Mesodermal cell (in vitro differentiated cells): Measurements from ENCODE around the gene POC5. TPM values are rescaled to one million over a fixed set of nuclear protein-coding genes. Genes with fewer than 3 reads are reported as not detected.
"Not testable (repeated sequence)": the region's sequence is repeated elsewhere in the genome, so short reads cannot be mapped to it uniquely, and the experiment has no call there.

Experiments used
- H3K27ac ChIP-seq: 2 replicates; pipeline ENCODE4 v1.7.0; 2013; ENCODE audit warnings: mild to moderate bottlenecking, low read depth, low read length, moderate library complexity; ENCODE audit not compliant: severe bottlenecking
- H3K36me3 ChIP-seq: 2 replicates; pipeline ENCODE4 v1.7.1; 2013; ENCODE audit warnings: mild to moderate bottlenecking, low read length, moderate library complexity; ENCODE audit not compliant: control insufficient read depth, insufficient read depth
- H3K4me1 ChIP-seq: one replicate; pipeline ENCODE4 v1.7.1; 2013; ENCODE audit warnings: mild to moderate bottlenecking, low read length; ENCODE audit not compliant: insufficient read depth, control insufficient read depth, poor library complexity, severe bottlenecking
- H3K4me3 ChIP-seq: 2 replicates; pipeline ENCODE4 v1.7.0; 2013; ENCODE audit warnings: low read length, control low read depth, mild to moderate bottlenecking; ENCODE audit not compliant: insufficient read depth, poor library complexity, severe bottlenecking; ENCODE audit errors: extremely low read depth
- H3K9me3 ChIP-seq: 2 replicates; pipeline ENCODE4 v1.7.1; 2013; ENCODE audit warnings: mild to moderate bottlenecking, low read length, moderate library complexity; ENCODE audit not compliant: control insufficient read depth
- WGBS, 2 experiments: methylation state at CpG; one replicate each; pipeline ENCODE4 v1.1.5; 2013; ENCODE audit warnings: missing lambda C conversion rate in 2 of 2; ENCODE audit not compliant: insufficient coverage in 2 of 2; 5-methylcytosine and 5-hydroxymethylcytosine counted together
- polyA plus RNA-seq, 2 experiments: library from polyadenylated mRNA; stranded (reverse); fragments of 50-300 nt; gene quantifications; one replicate each; pipeline ENCODE4 v1.2.3, GENCODE V29; 2013

POC5 gene, protein sequence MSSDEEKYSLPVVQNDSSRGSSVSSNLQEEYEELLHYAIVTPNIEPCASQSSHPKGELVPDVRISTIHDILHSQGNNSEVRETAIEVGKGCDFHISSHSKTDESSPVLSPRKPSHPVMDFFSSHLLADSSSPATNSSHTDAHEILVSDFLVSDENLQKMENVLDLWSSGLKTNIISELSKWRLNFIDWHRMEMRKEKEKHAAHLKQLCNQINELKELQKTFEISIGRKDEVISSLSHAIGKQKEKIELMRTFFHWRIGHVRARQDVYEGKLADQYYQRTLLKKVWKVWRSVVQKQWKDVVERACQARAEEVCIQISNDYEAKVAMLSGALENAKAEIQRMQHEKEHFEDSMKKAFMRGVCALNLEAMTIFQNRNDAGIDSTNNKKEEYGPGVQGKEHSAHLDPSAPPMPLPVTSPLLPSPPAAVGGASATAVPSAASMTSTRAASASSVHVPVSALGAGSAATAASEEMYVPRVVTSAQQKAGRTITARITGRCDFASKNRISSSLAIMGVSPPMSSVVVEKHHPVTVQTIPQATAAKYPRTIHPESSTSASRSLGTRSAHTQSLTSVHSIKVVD
- 16.5 TPM for polyA plus RNA-seq (2013, experiment 1 of 2)
- polyA plus RNA-seq (2013, experiment 2 of 2): 17.7 TPM

DNA sequence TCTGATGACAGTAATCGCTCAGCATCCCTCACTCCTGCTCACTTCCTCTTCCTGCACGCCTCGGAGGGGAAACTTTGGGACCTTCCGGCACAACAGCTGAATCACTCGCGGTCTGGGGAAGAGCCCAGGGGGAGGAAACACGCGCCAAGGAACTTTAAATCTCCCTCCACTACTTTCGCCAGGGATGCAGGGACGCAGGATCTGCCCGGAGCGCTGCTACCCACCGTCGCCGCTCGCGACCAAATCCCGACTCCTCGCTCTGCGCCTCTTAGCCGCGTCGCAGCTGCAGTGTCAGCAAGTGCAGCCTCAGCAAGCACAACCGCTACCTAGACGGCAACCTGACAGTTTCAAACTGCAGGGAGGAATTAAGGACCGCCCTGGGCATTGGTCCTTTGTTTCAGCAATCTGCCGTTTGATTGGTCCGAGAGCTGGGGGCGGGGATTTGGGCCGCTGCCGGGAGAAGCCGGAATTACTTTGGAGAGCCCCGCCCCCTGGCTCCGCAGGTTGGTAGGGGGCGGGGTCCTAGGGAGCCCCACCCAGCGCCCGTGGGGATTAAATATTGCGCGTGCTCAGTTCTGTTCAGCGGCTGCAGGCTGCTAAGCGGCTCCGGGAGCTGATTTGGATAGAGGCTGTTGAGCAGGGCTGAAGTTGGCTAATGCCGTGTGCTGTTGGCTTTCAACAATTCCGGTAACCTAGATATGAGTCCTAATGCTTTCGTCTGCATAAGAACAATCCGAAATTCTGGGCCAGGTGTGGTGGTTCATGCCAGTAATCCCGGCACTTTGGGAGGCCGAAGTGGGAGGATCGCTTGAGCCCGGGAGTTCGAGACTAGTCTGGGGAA lies at the start of gene POC5:
POC5 (minus strand) TSS at position 356 of the 841 bp plus-strand sequence. CDS start 4,500 bp downstream, outside the sequence.
- WGBS, 2 experiments: 10 to 11% methylated on average over 40 to 49 of the region's 51 CpGs
- H3K4me1 ChIP-seq: no peaks in the 10 kb centered on the region
- H3K27ac ChIP-seq: peak within 1 kb of the TSS; percentile 94
- H3K4me3 ChIP-seq: peak within 1 kb of the TSS; percentile 74
- H3K36me3 ChIP-seq: peaks cover 16% of the 10 kb centered on the region
- no peaks in the 10 kb centered on the region for H3K9me3 ChIP-seq

DNA sequence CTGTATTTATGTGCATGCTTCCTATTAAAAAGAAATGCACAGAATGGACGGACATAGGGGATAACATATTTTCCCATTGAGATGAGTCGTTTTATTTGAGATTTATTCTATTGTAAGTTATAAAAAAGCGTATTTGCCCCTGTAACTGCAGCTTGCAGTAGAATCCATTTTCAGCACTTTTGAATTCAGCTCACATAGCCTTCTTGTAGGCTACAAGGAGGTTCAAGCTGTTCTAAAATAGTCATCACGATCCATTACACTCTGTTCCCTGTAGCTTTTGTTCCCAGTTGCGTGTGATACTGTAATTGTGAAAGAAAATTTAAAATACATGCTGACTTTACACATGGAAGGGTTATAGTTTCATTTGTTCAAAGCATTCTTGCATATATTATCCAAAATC lies 40.9 kb upstream of the POC5 start:
- no peaks in the 10 kb centered on the region for H3K36me3 ChIP-seq
- H3K4me3 ChIP-seq: no peak overlapping the region
- H3K4me1 ChIP-seq: no peaks in the 10 kb centered on the region
- WGBS, 2 experiments: 83% methylated on average over 1 of the region's 5 CpGs; no CpG with 5 or more reads in 1 of the 2 experiments
- H3K9me3 ChIP-seq: no peaks in the 10 kb centered on the region
- H3K27ac ChIP-seq: no peak overlapping the region

DNA sequence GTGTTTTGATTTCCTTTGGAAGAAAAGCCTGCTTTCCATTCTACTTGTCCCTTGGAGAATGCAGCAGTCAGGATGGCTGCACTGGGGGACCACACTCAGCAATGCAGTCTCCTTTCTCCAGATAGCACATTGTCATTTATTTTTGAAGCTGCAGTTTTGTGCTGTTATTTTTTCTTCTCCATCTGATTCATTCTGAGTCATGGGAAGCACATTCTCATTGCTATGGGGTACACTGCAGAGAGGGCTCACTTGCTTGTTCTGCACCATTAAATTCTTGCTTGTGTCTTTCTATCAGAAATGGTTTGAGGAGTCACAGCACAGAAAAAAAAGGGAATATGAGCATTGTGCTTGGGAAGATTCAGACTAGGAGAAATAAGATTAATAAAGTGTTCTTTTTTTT lies 39.7 kb upstream of the POC5 start:
- Histone ChIP-seq H3K4me1 (no peaks in the 10 kb centered on the region), H3K4me3 (no peak overlapping the region), H3K9me3 (no peaks in the 10 kb centered on the region), H3K27ac (no peak overlapping the region), H3K36me3 (no peaks in the 10 kb centered on the region)

DNA sequence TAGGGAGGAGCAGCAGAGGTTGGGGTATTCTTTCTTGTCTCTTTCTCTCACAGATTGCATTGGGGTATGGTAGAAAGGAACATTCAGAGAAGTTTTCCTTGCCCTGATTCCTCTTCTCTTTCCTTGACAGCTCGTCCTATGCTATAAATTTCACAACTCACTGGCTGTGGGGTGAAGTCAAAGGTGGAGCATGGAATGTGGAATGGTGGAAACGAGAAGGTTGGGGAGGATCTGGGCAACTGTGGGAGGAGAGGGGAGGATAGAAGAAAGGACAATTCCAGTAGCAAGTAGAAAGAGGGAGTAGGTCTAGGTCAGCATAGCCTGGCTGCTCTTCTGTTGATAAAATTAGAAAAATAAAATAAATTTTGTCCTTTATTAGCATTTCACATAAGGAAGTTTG lies 39.0 kb upstream of the POC5 start:
- Histone ChIP-seq H3K36me3 (no peaks in the 10 kb centered on the region), H3K4me1 (no peaks in the 10 kb centered on the region), H3K4me3 (no peak overlapping the region), H3K27ac (no peak overlapping the region), H3K9me3 (no peaks in the 10 kb centered on the region)
- 56% methylated on average over 1 of the region's 2 CpGs; no CpG with 5 or more reads in 1 of the 2 experiments for WGBS, 2 experiments

DNA sequence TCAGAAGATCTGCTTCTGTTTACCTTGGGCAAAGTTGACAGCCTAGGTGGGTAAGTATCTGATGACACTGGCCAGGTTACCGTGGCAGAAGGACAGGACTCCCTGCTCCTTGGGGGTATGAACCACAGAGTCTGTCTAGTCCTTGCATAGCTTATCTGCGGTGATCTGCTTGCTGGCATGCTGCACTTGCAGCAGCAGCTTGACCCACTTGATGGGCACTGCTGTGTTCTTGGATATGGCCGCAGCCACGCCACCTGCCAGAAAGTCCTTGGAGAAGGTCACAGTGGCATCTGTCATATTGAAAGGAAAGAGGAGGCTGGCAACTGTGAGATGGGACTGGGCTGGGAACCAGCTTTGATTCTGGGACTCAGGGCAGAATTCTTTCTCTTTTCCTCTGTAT lies 35.9 kb upstream of the POC5 start:
- no peak overlapping the region for H3K27ac ChIP-seq
- no peaks in the 10 kb centered on the region for H3K9me3 ChIP-seq
- no peak overlapping the region for H3K4me3 ChIP-seq
- H3K36me3 ChIP-seq: no peaks in the 10 kb centered on the region
- WGBS, 2 experiments: 95 to 98% methylated on average over 4 of the region's 4 CpGs
- no peaks in the 10 kb centered on the region for H3K4me1 ChIP-seq

DNA sequence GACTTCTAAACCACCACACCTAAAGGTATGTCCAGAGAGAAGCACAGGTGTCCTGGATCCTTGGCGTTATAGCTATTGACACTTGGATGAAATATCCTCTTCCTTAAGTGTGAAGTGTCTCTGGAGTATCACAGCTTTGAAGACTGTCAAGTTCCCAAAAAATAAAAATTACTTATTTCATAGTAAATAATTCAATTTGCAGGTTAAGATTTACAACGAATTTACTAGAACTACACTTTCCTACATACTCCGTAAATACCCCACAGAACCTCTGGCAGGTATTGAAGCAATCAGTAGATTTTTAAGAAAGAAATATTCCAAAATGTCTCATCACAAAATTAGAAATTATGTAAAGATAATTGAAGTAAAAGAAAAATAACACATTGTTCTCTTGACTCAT lies 27.1 kb upstream of the POC5 start:
- Histone ChIP-seq H3K27ac (no peak overlapping the region), H3K4me3 (no peak overlapping the region), H3K4me1 (no peaks in the 10 kb centered on the region), H3K36me3 (no peaks in the 10 kb centered on the region), H3K9me3 (no peaks in the 10 kb centered on the region)
- WGBS, 2 experiments: no CpG with 5 or more reads among the region's 3 CpGs

DNA sequence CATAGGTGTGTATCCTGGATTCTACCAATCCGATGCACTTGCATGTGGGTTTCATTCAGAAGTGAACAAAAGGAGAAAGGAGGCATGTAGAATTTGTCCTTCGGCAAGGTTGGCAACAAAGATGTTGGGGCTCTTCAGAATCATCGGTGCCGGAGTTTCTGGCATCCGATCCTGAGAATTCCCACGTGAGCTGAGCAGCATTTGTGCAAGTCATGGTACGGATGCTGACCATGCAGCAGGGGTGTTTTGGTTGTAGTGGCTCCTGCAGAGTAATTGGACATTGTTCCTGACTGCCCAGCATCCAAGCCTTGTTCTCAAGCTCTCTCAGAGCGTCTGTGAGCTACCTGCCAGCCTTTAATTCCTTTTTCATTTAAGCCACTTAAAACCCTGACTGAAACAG lies 19.0 kb upstream of the POC5 start:
- Histone ChIP-seq H3K27ac (no peak overlapping the region), H3K4me1 (no peaks in the 10 kb centered on the region), H3K36me3 (no peaks in the 10 kb centered on the region), H3K9me3 (no peaks in the 10 kb centered on the region), H3K4me3 (no peak overlapping the region)
- WGBS, 2 experiments: 94 to 98% methylated on average over 6 to 8 of the region's 8 CpGs

DNA sequence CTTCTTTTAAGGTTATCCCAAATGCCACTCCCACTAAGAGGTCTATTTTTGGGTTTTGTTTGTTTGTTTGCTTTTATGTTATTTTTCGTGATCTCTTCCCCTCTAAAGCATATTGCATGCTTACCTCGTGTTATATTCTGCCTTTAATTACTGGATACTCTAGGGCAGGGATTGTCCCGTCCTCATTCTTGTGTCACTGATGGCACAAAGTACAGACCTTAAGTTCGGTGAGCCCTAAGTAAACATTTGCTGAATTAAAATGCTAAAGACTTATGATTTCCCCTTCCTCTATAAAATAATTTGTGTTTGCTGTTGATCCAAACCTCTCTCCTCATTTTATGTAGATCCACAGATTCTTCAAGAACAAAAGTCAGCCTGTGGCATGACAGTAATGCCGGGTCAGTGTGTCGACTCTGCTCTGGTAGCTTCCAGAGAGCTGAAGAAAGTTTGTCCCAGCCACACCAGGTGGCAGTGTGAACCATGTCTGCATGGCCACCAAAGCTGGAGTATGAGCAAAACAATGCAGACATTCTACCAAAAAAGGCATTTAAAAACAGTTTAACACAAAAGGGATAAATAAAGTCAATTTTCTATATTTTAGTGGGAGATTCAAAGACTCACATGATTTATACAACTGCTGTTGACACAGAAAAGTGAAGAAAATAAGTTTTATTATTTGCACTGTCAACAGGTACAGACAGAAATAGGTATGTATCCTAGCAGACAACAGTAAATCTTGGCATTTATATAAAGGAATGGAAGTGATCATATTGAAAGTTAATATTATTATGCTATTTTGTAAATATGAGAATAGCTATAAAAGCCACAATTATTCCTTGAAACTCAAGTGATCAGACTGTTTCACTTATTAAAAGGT lies 17.9 kb upstream of the POC5 start:
- no peak overlapping the region for H3K27ac ChIP-seq
- no peaks in the 10 kb centered on the region for H3K9me3 ChIP-seq
- H3K4me3 ChIP-seq: no peak overlapping the region
- 48 to 51% methylated on average over 2 to 5 of the region's 6 CpGs for WGBS, 2 experiments
- H3K36me3 ChIP-seq: no peaks in the 10 kb centered on the region
- no peaks in the 10 kb centered on the region for H3K4me1 ChIP-seq

DNA sequence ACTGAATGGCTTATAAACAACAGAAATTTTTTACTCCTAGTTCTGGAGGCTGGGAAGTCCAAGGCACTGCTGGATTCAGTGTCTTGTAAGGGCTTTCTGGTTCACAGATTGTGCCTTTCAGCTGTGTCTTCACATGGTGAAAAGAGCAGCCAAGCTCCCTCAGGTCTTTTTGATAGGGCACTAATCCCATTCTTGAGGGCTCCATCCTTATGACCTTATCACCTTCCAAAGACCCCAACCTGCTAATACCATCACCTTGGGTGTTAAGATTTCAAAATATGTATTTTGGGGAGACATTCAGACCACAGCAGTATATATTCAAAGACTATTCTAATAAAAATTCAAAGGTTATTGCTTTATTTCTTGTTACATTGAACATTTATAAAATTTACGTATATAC lies 16.5 kb upstream of the POC5 start:
- Histone ChIP-seq H3K4me3 (no peak overlapping the region), H3K4me1 (no peaks in the 10 kb centered on the region), H3K9me3 (no peaks in the 10 kb centered on the region), H3K36me3 (no peaks in the 10 kb centered on the region), H3K27ac (no peak overlapping the region)
- no CpG with 5 or more reads among the region's 1 CpG for WGBS, 2 experiments

DNA sequence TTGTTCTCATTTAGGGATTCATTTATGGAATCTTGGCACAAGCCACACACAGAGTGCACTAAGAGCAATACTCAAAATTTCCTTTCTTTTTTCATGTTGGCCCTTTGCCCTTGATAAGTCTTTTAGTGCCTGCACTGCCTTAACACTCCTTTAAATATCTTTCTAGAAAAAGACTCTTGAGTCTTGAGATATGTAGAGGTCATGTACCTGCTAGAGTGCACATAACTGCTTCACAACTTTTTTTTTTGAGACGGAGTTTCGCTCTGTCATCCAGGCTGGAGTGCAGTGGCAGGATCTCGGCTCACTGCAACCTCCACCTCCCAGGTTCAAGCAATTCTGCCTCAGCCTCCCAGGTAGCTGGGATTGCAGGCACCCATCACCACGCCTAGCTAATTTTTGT lies 14.3 kb upstream of the POC5 start:
- H3K27ac ChIP-seq, H3K4me3 ChIP-seq, H3K9me3 ChIP-seq, H3K4me1 ChIP-seq, H3K36me3 ChIP-seq: not testable (repeated sequence)
- WGBS, 2 experiments: 83 to 88% methylated on average over 3 of the region's 4 CpGs
